G401.6 (cell line): ENCODE results near the gene CEP89.
"Not testable (repeated sequence)": the region's sequence is repeated elsewhere in the genome, so short reads cannot be mapped to it uniquely, and the experiment has no call there.

Experiments used
- FAIRE-seq: peaks from 2 replicates; lab custom pipeline; 2012; peaks lifted over from hg19 to GRCh38; lab: Jason Lieb, UNC

CEP89 gene

GRCh38 chr19:32832094-32832493 lies 139.7 kb downstream of the CEP89 start:
- FAIRE-seq: not testable (repeated sequence)

DNA sequence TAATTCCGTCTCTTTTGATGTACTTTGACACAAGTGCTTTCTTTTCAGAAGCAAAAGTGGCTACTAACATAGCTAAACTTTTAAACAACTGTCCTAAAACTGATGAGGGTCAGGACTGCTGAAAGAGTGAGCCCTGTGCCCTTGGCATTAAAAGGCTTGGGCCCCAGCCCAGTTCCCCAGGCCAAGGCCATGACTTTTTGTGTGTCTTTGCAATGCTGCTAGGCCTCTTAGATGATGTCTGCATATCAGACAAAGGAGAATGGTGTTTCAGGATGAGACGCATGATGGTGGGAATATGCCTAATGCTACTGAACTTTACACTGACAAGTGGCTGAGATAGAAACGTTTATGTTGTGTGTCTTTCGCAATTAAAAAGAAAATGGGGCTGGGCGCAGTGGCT lies 140.1 kb downstream of the CEP89 start:
- no peak for FAIRE-seq

DNA sequence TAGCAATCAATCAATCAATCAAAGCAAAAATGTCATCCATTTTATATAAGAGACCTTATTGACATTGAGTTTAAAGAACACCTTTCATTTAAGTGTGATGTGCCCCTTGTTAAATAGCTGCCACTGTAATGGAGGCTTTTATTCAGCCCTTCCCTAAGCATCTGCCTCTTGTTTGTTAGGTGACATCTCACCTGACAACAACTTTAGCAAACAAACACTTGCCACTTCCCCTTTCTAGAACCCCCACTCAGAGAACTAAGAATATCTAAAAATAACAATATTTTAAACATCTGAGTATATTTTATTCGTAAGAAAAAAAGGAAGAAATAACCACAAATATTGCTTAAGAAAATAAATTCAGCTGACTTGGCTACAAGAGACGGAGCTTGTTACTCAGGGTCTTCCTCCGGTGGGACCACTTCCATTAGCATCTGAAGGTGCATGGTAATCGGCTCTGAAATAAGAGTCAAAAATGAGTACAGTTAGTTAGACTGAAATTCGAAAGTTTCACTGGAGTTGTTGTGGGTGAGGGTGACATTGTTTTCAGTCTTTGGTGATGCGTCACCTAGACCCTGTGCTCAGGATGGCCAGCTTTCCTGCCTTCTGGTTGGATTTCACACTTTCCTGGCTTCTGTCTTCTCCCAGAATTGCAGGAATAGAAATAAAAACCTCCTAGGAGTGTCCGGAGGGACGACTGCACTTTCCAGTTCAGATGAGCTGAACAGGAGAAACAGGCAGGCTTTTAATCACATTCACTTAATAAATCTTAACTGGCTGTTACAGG lies 141.3 kb downstream of the CEP89 start:
- no peak for FAIRE-seq

DNA sequence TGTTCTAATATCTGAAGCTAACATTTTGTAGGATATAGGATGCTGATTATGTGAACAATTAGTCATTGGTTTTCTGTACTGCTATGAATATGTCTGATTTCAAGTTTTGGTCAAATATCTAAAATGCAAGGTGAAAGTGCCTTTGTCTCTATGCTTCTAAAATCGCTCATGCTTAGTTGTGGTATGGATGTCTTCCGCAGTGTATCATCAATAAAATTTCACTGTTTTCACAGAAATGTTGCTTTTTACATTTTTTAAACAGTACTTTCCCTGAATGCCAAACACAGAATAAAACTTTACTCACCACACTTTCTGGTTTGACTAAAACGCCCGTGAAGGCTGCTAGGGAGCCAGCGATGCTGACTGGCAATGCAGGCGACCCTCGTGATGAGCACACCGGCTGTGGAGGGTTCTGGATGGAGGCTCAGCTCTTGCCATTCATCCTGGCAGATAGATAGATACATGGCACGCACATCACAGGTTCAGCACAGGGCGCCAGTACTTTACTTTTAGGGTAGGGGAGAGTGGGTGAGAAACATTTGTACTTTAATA lies 142.3 kb downstream of the CEP89 start:
- no peak for FAIRE-seq

DNA sequence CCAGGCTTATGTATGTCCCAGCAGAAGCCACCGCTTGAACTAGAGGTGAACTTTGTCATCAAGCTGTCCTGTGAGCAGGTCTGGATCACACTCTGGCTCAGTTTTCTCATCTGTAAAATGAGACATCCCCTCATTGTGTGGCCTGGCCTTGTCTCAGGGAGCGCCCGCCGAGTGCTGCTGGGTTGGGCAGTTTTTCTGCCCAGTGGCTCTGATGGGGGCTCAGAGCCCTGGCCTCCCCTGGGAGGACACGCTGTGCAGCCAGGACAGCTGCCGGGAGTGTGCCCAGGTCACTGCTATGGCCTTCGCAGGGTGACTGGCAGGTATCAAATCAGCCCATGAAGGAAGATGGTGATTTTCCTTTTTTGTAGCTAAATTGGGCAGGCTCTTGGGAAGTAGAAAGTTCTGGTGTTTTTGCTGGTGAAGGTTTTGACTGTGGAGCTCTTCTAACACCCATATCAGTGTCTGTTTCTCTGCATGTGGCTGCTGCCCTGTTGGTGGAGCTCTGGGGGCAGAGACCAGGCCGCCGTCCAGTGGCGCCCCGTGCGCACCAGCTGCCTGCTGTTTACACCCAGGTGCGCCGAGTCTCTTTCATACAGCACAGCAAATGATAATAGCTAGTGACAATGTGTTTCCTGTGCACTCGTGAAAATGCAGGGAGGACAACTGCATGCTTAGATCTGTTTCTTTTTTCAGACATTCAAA lies 143.0 kb downstream of the CEP89 start:
- FAIRE-seq: no peak

GRCh38 chr19:32828139-32828538 lies 143.6 kb downstream of the CEP89 start:
- FAIRE-seq: no peak
